H1 (cell line): ENCODE results near the gene TSPOAP1. TPM values are rescaled to one million over a fixed set of nuclear protein-coding genes. Genes with fewer than 3 reads are reported as not detected.
A peak's percentile ranks its signal among the peaks of the same experiment; 100 is the strongest.

Experiments used
- CTCF ChIA-PET: fragments of 300-600 bp; sonication (Branson Sonifier 250); formaldehyde crosslinking; loops from one replicate; lab custom pipeline; 2021; ENCODE audit not compliant: partially characterized antibody; lab: Charles Lee
- POLR2A ChIA-PET: fragments of 300-600 bp; sonication (Branson Sonifier 250); formaldehyde crosslinking; loops from one replicate; lab custom pipeline; 2021; ENCODE audit warnings: inconsistent platforms; ENCODE audit not compliant: partially characterized antibody; lab: Charles Lee
- DNase-seq, 2 experiments: peaks; one replicate each; pipeline versions ENCODE4 v3.0.0 to v3.0.0-alpha.2; 2010 to 2022; ENCODE audit warnings: low spot score in 2 of 2, low read depth in 1 of 2, mixed read lengths in 1 of 2
- FAIRE-seq: peaks from 2 replicates; lab custom pipeline; 2011; peaks lifted over from hg19 to GRCh38; lab: Jason Lieb, UNC
- H2AFZ ChIP-seq: 2 replicates; pipeline ENCODE4 v1.8.1; 2012; ENCODE audit warnings: low read length, inconsistent platforms
- H2AK5ac ChIP-seq: 2 replicates; pipeline ENCODE4 v1.6.1; 2013; ENCODE audit warnings: low read depth, low read length
- H2BK120ac ChIP-seq: replicated peaks from 2 replicates; pipeline ENCODE3; 2013; ENCODE audit warnings: low read depth, low read length, inconsistent platforms
- H2BK12ac ChIP-seq: 2 replicates; pipeline ENCODE4 v1.6.1; 2013; ENCODE audit warnings: low read depth, low read length
- H2BK15ac ChIP-seq: 2 replicates; pipeline ENCODE4 v1.6.1; 2013; ENCODE audit warnings: low read length
- H2BK20ac ChIP-seq: 2 replicates; pipeline ENCODE4 v1.6.1; 2013; ENCODE audit warnings: low read length
- H2BK5ac ChIP-seq: 2 replicates; pipeline ENCODE4 v1.6.1; 2013; ENCODE audit warnings: low read depth, low read length
- H3K14ac ChIP-seq: 2 replicates; pipeline ENCODE4 v1.6.1; 2013; ENCODE audit warnings: inconsistent platforms; ENCODE audit not compliant: insufficient read length
- H3K18ac ChIP-seq: 2 replicates; pipeline ENCODE4 v1.6.1; 2013; ENCODE audit warnings: low read length; ENCODE audit errors: extremely low read depth
- H3K23ac ChIP-seq: 2 replicates; pipeline ENCODE4 v1.6.1; 2013; ENCODE audit warnings: inconsistent platforms; ENCODE audit not compliant: insufficient read length
- H3K23me2 ChIP-seq: 2 replicates; pipeline ENCODE4 v1.6.1; 2013; ENCODE audit warnings: low read depth, low read length
- H3K27ac ChIP-seq: 2 replicates; pipeline ENCODE4 v1.6.1; 2011; ENCODE audit warnings: low read depth, low read length, inconsistent platforms
- H3K27me3 ChIP-seq, 4 experiments: replicated peaks in 1 of 4; 1 replicate in 1 of 4; 2 replicates in 3 of 4; pipeline versions ENCODE4 v1.6.1 to v1.8.1; 2011 to 2013; ENCODE audit warnings: low read length in 3 of 4, mild to moderate bottlenecking in 3 of 4, inconsistent platforms in 2 of 4, mixed read lengths in 2 of 4, moderate library complexity in 1 of 4; ENCODE audit not compliant: control insufficient read depth in 3 of 4, insufficient read depth in 3 of 4; ENCODE audit errors: extremely low read depth in 1 of 4
- H3K36me3 ChIP-seq, 4 experiments: 2 replicates each; pipeline versions ENCODE4 v1.6.1 to v1.8.1; 2011 to 2013; ENCODE audit warnings: mild to moderate bottlenecking in 4 of 4, low read length in 3 of 4, moderate library complexity in 2 of 4, control low read depth in 1 of 4, inconsistent platforms in 1 of 4; ENCODE audit not compliant: insufficient read depth in 4 of 4, control insufficient read depth in 2 of 4
- H3K4ac ChIP-seq: replicated peaks from 2 replicates; pipeline ENCODE3; 2013; ENCODE audit warnings: low read length, low read depth, mixed read lengths, inconsistent platforms; ENCODE audit not compliant: insufficient read length
- H3K4me1 ChIP-seq, 4 experiments: replicated peaks in 1 of 4; 1 replicate in 1 of 4; 2 replicates in 3 of 4; pipeline versions ENCODE4 v1.6.1 to v1.8.1; 2011 to 2013; ENCODE audit warnings: low read length in 3 of 4, inconsistent platforms in 2 of 4, mixed read lengths in 1 of 4; ENCODE audit not compliant: insufficient read depth in 4 of 4, control insufficient read depth in 3 of 4
- H3K4me2 ChIP-seq, 2 experiments: 2 replicates each; pipeline versions ENCODE4 v1.6.1 to v1.8.1; 2011 to 2013; ENCODE audit warnings: low read depth in 2 of 2, low read length in 2 of 2, control low read depth in 1 of 2, inconsistent platforms in 1 of 2, mild to moderate bottlenecking in 1 of 2; ENCODE audit not compliant: insufficient read depth in 1 of 2
- H3K4me3 ChIP-seq, 4 experiments: fragments of 200-600, 300-600 bp in 1 of 4; sonication (generic), shearing (Covaris generic), sonication (Bioruptor Twin) in 1 of 4; 2 replicates each; pipeline versions ENCODE4 v1.5.1 to v1.8.1; 2011 to 2016; ENCODE audit warnings: low read length in 4 of 4, low read depth in 3 of 4, control low read depth in 2 of 4, inconsistent platforms in 2 of 4, mild to moderate bottlenecking in 2 of 4, mixed read lengths in 1 of 4, moderate library complexity in 1 of 4; ENCODE audit not compliant: insufficient read depth in 2 of 4; ENCODE audit errors: extremely low read depth in 1 of 4
- H3K56ac ChIP-seq: replicated peaks from 2 replicates; pipeline ENCODE3; 2013; ENCODE audit warnings: low read depth, mild to moderate bottlenecking, mixed read lengths, low read length, inconsistent platforms; ENCODE audit not compliant: insufficient read length
- H3K79me1 ChIP-seq: 2 replicates; pipeline ENCODE4 v1.6.1; 2013; ENCODE audit warnings: low read depth, low read length, control low read depth
- H3K79me2 ChIP-seq, 2 experiments: 2 replicates each; pipeline versions ENCODE4 v1.6.1 to v1.8.1; 2012 to 2013; ENCODE audit warnings: low read length in 2 of 2, mild to moderate bottlenecking in 2 of 2, inconsistent platforms in 1 of 2; ENCODE audit not compliant: insufficient read depth in 2 of 2, control insufficient read depth in 1 of 2
- H3K9ac ChIP-seq, 4 experiments: replicated peaks in 1 of 4; 1 replicate in 1 of 4; 2 replicates in 3 of 4; pipeline versions ENCODE4 v1.6.1 to v1.8.1; 2011 to 2013; ENCODE audit warnings: low read depth in 3 of 4, low read length in 3 of 4, control low read depth in 2 of 4, mild to moderate bottlenecking in 2 of 4, moderate library complexity in 2 of 4, inconsistent platforms in 1 of 4; ENCODE audit errors: extremely low read depth in 1 of 4
- H3K9me3 ChIP-seq, 2 experiments: 2 replicates each; pipeline versions ENCODE4 v1.6.1 to v1.8.1; 2012 to 2013; ENCODE audit warnings: mild to moderate bottlenecking in 2 of 2, moderate library complexity in 2 of 2, control low read depth in 1 of 2, inconsistent platforms in 1 of 2, low read depth in 1 of 2, low read length in 1 of 2, mixed read lengths in 1 of 2; ENCODE audit not compliant: insufficient read depth in 2 of 2
- H4K20me1 ChIP-seq, 2 experiments: replicated peaks in 1 of 2; 2 replicates each; pipeline versions ENCODE3 to v1.8.1; 2011 to 2013; ENCODE audit warnings: inconsistent platforms in 2 of 2, low read length in 2 of 2, mild to moderate bottlenecking in 1 of 2; ENCODE audit not compliant: insufficient read depth in 2 of 2, control insufficient read depth in 1 of 2
- H4K5ac ChIP-seq: 2 replicates; pipeline ENCODE4 v1.6.1; 2013; ENCODE audit warnings: low read length, low read depth, mixed read lengths, inconsistent platforms; ENCODE audit not compliant: insufficient read length
- H4K8ac ChIP-seq: 2 replicates; pipeline ENCODE4 v1.8.0; 2013; ENCODE audit warnings: mild to moderate bottlenecking, moderate library complexity, low read length, inconsistent platforms; ENCODE audit not compliant: insufficient read depth; ENCODE audit errors: extremely low read depth
- H4K91ac ChIP-seq: replicated peaks from 2 replicates; pipeline ENCODE3; 2013; ENCODE audit warnings: low read length, mixed read lengths, inconsistent platforms; ENCODE audit not compliant: insufficient read length
- ASH2L ChIP-seq: fragments of 200-600, 300-600 bp; sonication (generic); IDR thresholded peaks from one replicate; pipeline ENCODE4 v1.7.1; 2017; ENCODE audit warnings: low read length
- BRCA1 ChIP-seq: IDR thresholded peaks from 2 replicates; pipeline ENCODE4 v1.6.1; 2012; ENCODE audit warnings: low read depth, low read length, improper control_type of control experiment
- CHD1 ChIP-seq: IDR thresholded peaks from 2 replicates; pipeline ENCODE4 v1.6.1; 2012; ENCODE audit warnings: low read depth, low read length, improper control_type of control experiment
- JUND ChIP-seq: IDR thresholded peaks from 2 replicates; pipeline ENCODE4 v1.6.1; 2011; ENCODE audit warnings: mild to moderate bottlenecking, improper control_type of control experiment, low read length
- POLR2A ChIP-seq, 2 experiments: IDR thresholded peaks; 1 replicate in 1 of 2; 2 replicates in 1 of 2; pipeline ENCODE4 v1.6.1; 2011; ENCODE audit warnings: low read depth in 2 of 2, low read length in 2 of 2, mild to moderate bottlenecking in 2 of 2; ENCODE audit errors: control extremely low read depth in 1 of 2
- POU5F1 ChIP-seq: IDR thresholded peaks from 2 replicates; pipeline ENCODE4 v1.6.1; 2011; ENCODE audit warnings: low read depth, mild to moderate bottlenecking, low read length, moderate library complexity
- RFX5 ChIP-seq: IDR thresholded peaks from 2 replicates; pipeline ENCODE4 v1.6.1; 2011; ENCODE audit warnings: low read depth, low read length, improper control_type of control experiment, borderline replicate concordance
- RXRA ChIP-seq: IDR thresholded peaks from 2 replicates; pipeline ENCODE4 v1.6.1; 2011; ENCODE audit warnings: low read depth, mild to moderate bottlenecking, low read length, moderate library complexity; ENCODE audit not compliant: insufficient read depth
- SUZ12 ChIP-seq: fragments of 200-600 bp; sonication (generic); IDR thresholded peaks from 2 replicates; pipeline ENCODE4 v1.6.1; 2012; ENCODE audit warnings: mild to moderate bottlenecking, inconsistent platforms, low read length, moderate library complexity, mixed read lengths
- YY1 ChIP-seq: IDR thresholded peaks from 2 replicates; pipeline ENCODE4 v1.6.1; 2011; ENCODE audit warnings: low read depth, mild to moderate bottlenecking, low read length
- WGBS, 2 experiments: shearing (Covaris generic) in 1 of 2; methylation state at CpG; one replicate each; pipeline versions ENCODE4 v1.1.6 to v1.1.7; 2013 to 2015; ENCODE audit warnings: low lambda C conversion rate in 2 of 2, mixed read lengths in 2 of 2, inconsistent platforms in 1 of 2, low coverage in 1 of 2, missing lambda C conversion rate in 1 of 2; ENCODE audit not compliant: insufficient replicate concordance in 2 of 2, insufficient coverage in 1 of 2, insufficient read length in 1 of 2; ENCODE audit errors: extremely low coverage in 1 of 2, missing lambda C conversion rate in 1 of 2; 5-methylcytosine and 5-hydroxymethylcytosine counted together
- polyA plus RNA-seq, 7 experiments: library from polyadenylated mRNA; depleted of rRNA in 3 of 7; stranded (reverse) in 5 of 7; unstranded in 2 of 7; fragments of >200 nt in 5 of 7; fragments of 200-250 nt in 2 of 7; gene quantifications; 1 replicate in 5 of 7; 2 replicates in 1 of 7; 4 replicates in 1 of 7; pipeline versions ENCODE4 v1.2.1 to v1.2.3, GENCODE V29; 2011 to 2013; ENCODE audit warnings: missing spikeins in 2 of 7, mixed read lengths in 2 of 7
- total RNA-seq: library from RNA; stranded (reverse); fragmentation: NEBNext Ultra II Directional; extraction: Animal tissue kit (Norgen Biotek cat#: 25700); gene quantifications from 2 replicates; pipeline ENCODE4 v1.2.1, GENCODE V29; 2021

TSPOAP1 gene
- total and polyA plus RNA-seq, 2 of the 8 experiments (the other 6 are each of a cell fraction or from before 2014, with no cell fraction given), result 7.6 to 9.2 TPM

DNA sequence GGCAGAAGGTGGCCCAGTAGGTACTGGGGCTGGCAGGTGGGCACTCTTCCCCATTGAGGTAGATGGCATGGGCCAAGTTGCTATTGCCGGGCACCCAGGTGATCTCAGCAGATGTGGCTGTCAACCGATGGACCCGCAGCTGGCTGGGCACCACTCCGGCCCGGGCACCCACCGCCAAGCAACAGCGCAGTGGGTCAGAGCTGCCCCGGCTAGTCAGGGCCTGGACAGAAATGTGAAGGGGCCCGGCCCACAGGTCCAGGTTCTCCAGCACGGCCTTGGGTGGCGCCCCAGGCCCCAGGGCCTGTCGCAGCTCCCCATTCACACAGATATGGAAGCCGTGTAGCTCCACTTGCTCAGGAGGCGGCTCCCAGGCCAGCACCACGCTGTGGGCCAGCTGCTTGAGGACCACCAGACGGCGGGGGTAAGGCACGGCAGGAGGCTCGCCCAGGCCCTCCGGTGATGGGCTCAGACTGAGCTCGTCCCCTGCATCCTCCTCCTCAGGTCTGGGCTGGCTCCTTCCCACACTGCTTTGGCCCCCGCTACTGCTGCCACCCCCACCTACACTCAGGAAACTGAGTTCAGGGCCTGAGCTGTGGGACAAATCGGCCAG, 16.5 kb downstream of the TSPOAP1 start:
- H3K27me3 ChIP-seq, result no peaks in the 10 kb centered on the region
- FAIRE-seq (no peak), DNase-seq (peak in 1 of 2 experiments; percentile 40)
- no peak overlapping the region for H2BK20ac ChIP-seq
- H4K5ac ChIP-seq, result no peak overlapping the region
- no peaks in the 10 kb centered on the region for H3K79me1 ChIP-seq
- H3K4me3 ChIP-seq, result no peak overlapping the region
- no peak overlapping the region for H2AFZ ChIP-seq
- no peak overlapping the region for H4K8ac ChIP-seq
- no peaks in the 10 kb centered on the region for H3K9me3 ChIP-seq
- H3K4ac ChIP-seq, result no peak overlapping the region
- no peaks in the 10 kb centered on the region for H3K79me2 ChIP-seq
- no peak overlapping the region for H3K56ac ChIP-seq
- H2BK15ac ChIP-seq, result no peak overlapping the region
- H3K4me1 ChIP-seq, result peaks cover 0 to 11% (median 6%) of the 10 kb centered on the region in 4 experiments; a peak in 4 of 7 replicates
- WGBS, 2 experiments, result 94% methylated on average over 21 of the region's 23 CpGs; no CpG with 5 or more reads in 1 of the 2 experiments
- H2AK5ac ChIP-seq, result no peak overlapping the region
- H3K14ac ChIP-seq, result no peak overlapping the region
- no peak overlapping the region for H3K23ac ChIP-seq
- ChIA-PET POLR2A (interaction anchor here (1.1 kb wide), 2 partner anchors 9 to 31 kb away, joined by 3 to 6 read pairs; partner anchors contain the start of gene MPO), CTCF (interaction anchor here (0.6 to 21.9 kb wide), 14 partner anchors 8 to 170 kb away, joined by 3 to 384 read pairs (median 4); partner anchors contain the start of gene SUPT4H1)
- H3K23me2 ChIP-seq, result no peaks in the 10 kb centered on the region; the same call in 1 of the 2 replicates
- no peak for TF ChIP-seq BRCA1
- no peak for TF ChIP-seq YY1
- no peak for TF ChIP-seq SUZ12
- TF ChIP-seq CHD1, result no peak
- TF ChIP-seq ASH2L, result no peak
- TF ChIP-seq POLR2A (IDR thresholded peaks at IDR 0.05; ENCODE audit: control extremely low read depth in 1 of 2, low read depth in 2 of 2, low read length in 2 of 2), result no peak
- TF ChIP-seq RXRA, result no peak
- no peak for TF ChIP-seq POU5F1
- TF ChIP-seq RFX5, result no peak
- TF ChIP-seq JUND, result no peak
- no peak overlapping the region for H3K18ac ChIP-seq
- no peaks in the 10 kb centered on the region for H4K20me1 ChIP-seq
- H3K9ac ChIP-seq, result no peak overlapping the region
- no peak overlapping the region for H3K4me2 ChIP-seq
- no peak overlapping the region; the same call in 1 of the 2 replicates for H3K27ac ChIP-seq
- no peaks in the 10 kb centered on the region for H3K36me3 ChIP-seq
- peak overlapping the region; percentile 9; the same call in 1 of the 2 replicates for H2BK12ac ChIP-seq
- H2BK5ac ChIP-seq, result no peak overlapping the region
- no peak overlapping the region for H2BK120ac ChIP-seq
- peak overlapping the region; percentile 10 for H4K91ac ChIP-seq
